GM12891 (cell line): Measurements from ENCODE around the gene MPC2.

ENCODE experiments used
- POLR2A ChIP-seq: IDR thresholded peaks from 2 replicates; pipeline ENCODE4 v1.6.1; 2011; ENCODE audit warnings: low read depth, low read length, control low read depth
- SPI1 ChIP-seq: IDR thresholded peaks from 2 replicates; pipeline ENCODE4 v1.6.1; 2011; ENCODE audit warnings: low read depth, low read length, control low read depth

DNA sequence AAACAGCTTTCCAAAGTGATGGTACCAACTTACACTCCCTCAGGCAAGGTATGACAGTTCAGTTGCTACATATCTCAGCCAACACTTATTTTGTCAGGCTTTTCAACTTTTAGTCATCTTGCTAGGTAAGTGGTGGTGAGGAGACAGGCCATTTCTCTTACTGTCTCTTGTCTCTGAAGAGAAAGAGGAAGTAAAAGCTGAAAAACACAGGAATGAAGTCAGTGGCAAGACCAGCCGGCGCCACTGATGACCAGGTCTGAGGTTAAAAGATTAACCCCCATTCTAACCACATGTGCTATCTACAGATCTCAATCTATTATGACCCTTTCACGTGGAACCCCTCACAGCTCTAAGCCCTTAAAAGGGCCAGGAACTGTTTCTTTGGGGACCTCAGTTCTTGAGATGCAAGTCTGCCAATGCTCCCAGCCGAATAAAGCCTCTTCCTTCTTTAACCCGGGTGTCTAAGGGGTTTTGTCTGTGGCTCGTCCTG is 27.1 kb downstream of the MPC2 start:
- no peak for TF ChIP-seq SPI1
- no peak for TF ChIP-seq POLR2A
